ENCODE data around the gene MYOD1.
A peak's percentile ranks its signal among the peaks of the same experiment; 100 is the strongest.

MYOD1 gene

GRCh38 chr11:17734418-17734911 lies 15.1 kb downstream of the MYOD1 start, which contains the start of gene KCNC1:
Gene KCNC1, plus strand, starts transcription at chr11:17734781. Its CDS starts 1,222 bp downstream, at chr11:17736003.
- no peak within 1 kb of the TSS for H3K4me3 ChIP-seq (ENCODE audit: low read length)
- no peak for TF ChIP-seq CTCF (IDR thresholded peaks at IDR 0.05; ENCODE audit: insufficient read depth, low read depth, low read length, missing control alignments)

GRCh38 chr11:17734986-17735817 lies 15.8 kb downstream of the MYOD1 start:
- no peak overlapping the region for H3K4me3 ChIP-seq (ENCODE audit: low read length)
- TF ChIP-seq CTCF (IDR thresholded peaks at IDR 0.05; ENCODE audit: insufficient read depth, low read depth, low read length, missing control alignments), result no peak
- peak; percentile 75 for DNase-seq (ENCODE audit: low read depth)

More at GRCh38 chr11:17734418-17734911, 15.1 kb downstream of the MYOD1 start, which contains the start of gene KCNC1:
- peak; percentile 23 for DNase-seq (ENCODE audit: low read depth)

- TF ChIP-seq CTCF (IDR thresholded peaks at IDR 0.05; ENCODE audit: insufficient read depth, low read depth, low read length, missing control alignments), result no peak
- no peak for DNase-seq (ENCODE audit: low read depth)
- no peak overlapping the region for H3K4me3 ChIP-seq (ENCODE audit: low read length)
Measured at GRCh38 chr11:17735818-17736578, 16.6 kb downstream of the MYOD1 start.

- no peak for DNase-seq (ENCODE audit: low read depth)
- H3K4me3 ChIP-seq (ENCODE audit: low read length), result no peak overlapping the region
- TF ChIP-seq CTCF (IDR thresholded peaks at IDR 0.05; ENCODE audit: insufficient read depth, low read depth, low read length, missing control alignments), result no peak
Measured at GRCh38 chr11:17736579-17736893, 17.2 kb downstream of the MYOD1 start.

GRCh38 chr11:17736930-17737817 lies 17.8 kb downstream of the MYOD1 start:
- no peak for DNase-seq (ENCODE audit: low read depth)
- H3K4me3 ChIP-seq (ENCODE audit: low read length), result no peak overlapping the region
- TF ChIP-seq CTCF (IDR thresholded peaks at IDR 0.05; ENCODE audit: insufficient read depth, low read depth, low read length, missing control alignments), result no peak

- no peak for TF ChIP-seq CTCF (IDR thresholded peaks at IDR 0.05; ENCODE audit: insufficient read depth, low read depth, low read length, missing control alignments)
- no peak for DNase-seq (ENCODE audit: low read depth)
- H3K4me3 ChIP-seq (ENCODE audit: low read length), result no peak overlapping the region
Measured at GRCh38 chr11:17738151-17738973, 19.0 kb downstream of the MYOD1 start.

Data from epithelial cell of esophagus (primary cell).